GM18907 (cell line): ENCODE data around the gene RTN4RL1.
"Not testable (repeated sequence)": the region's sequence is repeated elsewhere in the genome, so short reads cannot be mapped to it uniquely, and the experiment has no call there.

Experiments
- ATAC-seq: cut with Tn5 transposase; IDR thresholded peaks from one replicate; pipeline ENCODE4 v1.9.1; 2021; ENCODE audit warnings: mild to moderate bottlenecking, moderate library complexity; ENCODE audit not compliant: unreplicated experiment

RTN4RL1 gene

DNA sequence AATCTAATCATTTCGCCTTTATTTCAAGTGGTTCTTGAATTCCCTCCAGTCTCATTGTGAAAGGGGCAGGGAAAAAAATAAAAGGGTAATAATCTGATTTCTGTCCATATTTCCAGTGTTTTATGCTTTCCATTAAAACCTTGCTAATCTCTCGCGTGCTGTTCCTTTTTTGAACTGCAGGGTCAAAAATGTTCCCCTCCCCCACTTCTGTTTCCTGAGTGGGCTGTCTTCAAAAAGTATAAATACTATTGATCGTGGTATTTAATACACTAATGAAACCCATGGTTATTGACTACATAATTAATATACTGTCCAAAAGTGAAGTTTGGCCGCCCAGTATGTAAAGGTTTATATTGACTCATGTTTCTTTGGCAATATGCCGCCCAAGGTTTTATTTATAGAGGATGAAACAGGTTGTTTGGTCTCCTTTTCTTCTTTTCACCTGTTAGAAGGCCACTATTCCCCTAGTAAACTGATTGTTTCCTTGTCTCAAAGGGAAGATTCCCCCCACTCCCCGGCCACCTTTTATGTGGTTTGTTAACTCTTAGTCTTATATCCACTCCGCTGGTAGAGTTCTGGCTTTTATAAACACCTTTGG lies 125.6 kb downstream of the RTN4RL1 start:
- ATAC-seq: no peak

DNA sequence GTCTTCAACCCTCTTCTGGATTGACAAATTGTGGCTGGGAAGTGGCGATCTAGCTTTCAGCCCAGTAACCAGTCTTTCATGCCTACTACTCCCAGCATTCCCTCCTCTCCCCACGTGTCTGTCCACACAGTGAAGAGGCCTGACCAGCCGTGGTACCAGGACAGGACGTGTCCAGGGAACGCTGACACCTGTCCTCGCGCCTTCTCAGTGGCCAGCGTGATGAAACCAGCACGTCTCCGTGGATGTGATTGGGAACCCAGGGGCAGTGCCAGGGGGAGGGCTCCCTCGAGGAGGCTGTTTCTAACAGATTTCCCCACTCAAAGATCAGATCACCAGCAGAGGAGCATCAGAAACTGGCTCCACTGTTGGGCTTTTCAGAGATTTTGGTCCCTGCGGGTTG lies 126.3 kb downstream of the RTN4RL1 start:
- no peak for ATAC-seq

DNA sequence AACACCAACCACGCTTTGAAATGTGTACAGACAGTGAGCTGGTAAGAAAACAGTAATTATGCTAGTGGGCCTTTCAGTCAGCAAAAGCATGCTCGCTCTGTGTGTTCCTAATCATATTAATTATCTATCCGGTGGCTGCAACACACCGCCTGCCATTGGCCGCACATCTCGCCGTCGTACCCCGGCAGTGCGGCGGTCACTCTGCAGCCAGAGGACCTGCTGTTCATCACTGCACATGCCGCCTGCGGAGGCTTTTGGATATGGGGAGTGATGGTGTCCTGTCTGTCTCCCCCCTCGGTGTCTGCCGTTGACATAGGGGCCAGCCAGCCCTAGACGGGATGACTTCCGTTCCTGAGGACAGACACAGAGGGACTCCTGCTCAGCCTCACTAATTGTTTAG lies 126.8 kb downstream of the RTN4RL1 start:
- ATAC-seq: no peak

DNA sequence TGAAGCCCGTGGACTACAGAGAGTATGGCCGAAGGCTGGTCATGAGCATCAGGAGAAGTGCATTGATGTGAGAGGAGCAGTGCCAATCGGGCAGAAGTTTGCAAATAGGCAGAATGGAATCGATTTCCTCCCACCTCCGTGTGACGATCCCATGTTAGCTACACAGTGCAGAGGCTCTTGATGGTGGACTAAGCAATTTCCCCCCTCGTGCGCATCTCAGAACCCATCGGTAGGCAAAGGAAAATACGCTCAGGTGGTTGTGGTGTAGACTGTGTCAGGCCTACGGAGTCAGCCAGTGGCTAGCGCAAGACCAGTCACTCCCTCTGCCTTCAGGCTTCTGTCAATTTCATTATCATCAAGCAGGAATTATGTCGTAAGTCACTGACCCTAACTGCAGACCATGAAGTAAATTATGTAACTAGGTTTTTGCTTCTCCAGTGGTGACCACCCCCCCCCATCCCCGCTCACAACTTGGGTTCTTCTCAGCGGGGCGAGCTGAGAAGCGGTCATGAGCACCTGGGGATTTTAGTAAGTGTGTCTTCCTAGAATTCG lies 128.0 kb downstream of the RTN4RL1 start:
- no peak for ATAC-seq

DNA sequence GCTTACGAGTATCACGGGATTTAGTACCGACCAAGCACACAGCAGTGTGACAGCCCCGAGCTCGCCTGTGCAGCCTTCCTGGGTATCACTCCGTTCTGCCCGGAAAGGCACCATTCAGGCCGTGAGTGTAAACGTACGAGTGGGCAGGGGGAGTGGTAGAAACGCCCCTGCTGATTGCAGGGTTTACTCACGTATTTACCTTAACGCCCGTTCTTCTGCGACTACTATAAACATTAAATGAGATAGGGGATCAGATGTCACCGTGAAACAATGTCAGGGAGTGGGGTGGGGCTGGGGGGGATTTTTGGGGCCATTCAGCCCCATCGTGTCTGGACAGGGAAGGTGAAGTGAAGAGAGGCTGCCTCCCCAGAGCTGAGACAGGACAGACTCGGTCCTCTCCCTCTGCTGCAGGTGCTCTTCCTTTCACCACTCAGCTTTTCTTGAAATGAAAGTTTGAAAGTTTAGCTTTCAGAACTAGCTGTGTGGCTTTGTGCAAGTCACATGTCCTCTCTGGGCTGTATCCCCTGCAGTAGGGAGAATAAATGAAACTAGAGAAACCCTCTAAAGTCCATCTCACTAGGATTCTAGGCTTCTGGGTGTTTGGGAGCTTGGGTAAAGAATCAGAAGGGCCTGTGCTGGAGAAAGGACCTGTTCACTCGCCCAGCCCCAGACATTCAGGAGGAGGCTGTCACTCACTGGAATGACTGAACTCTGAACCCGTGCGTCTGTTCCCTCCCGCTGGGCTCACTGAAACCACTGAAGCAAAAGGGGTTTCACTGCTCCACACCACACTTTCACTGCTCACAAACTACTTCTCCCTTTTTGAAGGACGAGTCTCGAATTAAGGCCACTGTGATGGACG lies 128.7 kb downstream of the RTN4RL1 start:
- no peak for ATAC-seq

DNA sequence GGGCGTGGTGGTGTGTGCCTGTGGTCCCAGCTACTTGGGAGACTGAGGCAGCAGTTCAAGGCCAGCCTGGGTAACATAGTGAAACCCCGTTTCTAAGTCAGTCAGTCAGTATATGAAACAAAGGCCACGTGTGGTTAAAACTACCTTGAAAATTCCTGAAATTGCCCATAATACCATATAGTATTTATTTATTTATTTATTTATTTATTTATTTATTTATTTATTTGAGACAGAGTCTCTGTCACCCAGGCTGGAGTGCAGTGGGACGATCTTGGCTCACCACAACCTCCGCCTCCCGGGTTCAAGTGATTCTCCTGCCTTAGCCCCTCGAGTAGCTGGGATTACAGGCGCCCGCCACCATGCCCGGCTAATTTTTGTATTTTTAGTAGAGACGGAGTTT lies 129.7 kb downstream of the RTN4RL1 start:
- not testable (repeated sequence) for ATAC-seq

DNA sequence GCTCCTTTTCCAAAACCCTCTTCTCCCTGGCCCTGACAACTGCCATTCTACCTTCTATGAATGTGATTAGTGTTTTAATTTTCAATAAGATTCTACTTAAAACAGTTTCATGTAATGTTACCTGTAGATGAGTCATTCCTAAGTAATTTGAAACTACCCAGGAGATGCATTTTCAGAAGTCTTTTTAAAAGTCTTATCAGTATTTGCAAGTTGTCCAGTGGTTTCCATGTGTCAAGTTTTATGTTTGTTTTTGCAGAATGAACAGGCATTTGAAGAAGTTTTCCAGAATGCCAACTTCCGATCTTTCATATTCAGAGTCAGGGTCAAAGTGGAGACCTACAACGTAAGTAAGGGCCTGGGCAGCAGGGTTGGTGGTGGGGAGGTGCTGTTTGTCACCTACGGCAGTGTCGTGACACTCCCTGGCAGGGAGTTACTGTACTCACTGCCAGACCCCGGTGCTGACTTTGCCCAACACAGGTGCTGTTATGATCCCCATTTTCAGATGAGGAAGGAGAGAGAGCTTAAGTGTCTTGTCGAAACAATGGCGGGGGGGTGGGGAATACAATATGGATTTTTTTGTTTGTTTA lies 130.3 kb downstream of the RTN4RL1 start:
- no peak for ATAC-seq

DNA sequence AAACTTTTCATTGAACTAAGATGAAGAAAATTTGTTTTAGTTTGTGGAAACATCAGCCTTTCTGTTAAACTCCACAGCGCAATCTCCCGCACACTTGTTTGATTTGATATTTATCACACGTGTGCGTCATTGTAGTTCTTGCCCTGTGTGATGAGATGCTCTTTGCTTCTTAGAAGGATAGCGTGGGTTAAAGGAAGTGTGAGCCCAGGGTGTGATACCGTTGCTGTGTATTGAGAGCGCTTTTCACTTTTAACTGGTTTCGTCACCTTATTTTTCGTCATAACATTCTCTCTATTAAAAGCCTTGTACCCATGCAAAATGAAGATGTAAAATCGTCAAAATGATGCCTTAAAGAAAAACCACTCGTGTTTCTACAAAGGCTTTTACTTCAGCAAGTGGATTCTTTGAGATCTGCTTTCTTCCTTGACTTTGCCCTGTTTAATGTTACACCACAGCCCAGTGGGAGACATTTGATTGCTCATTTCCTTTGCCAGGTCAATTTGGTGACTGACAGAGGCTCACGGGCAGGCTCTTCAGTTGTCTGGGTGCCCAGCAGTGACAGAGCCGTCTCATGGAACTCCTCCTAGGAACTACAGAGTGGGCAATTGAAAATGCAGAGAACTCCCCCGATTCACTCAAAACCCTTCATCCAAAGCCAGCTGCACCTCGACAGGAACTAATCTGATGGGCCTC lies 134.2 kb downstream of the RTN4RL1 start:
- ATAC-seq: no peak

DNA sequence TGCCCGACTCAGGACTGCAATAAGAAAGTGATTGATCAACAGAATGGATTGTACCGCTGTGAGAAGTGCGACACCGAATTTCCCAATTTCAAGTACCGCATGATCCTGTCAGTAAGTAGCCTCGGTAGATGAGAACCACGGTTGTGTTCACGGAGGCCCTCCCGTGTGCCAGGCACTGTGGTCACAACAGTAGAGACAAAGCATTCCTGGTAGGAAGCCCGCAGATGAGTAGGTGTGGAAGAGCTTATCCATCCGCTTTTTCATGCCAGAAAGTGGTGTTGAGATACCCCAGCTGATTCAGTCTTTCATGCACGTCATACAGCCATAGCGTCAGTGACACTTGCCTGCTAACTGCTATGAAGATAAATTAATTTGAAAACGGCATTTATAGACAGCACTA lies 136.4 kb downstream of the RTN4RL1 start:
- ATAC-seq: no peak
